VCaP (cell line): ENCODE measurements around the gene BRAF.

ENCODE experiments used
- H3K27ac ChIP-seq: fragments of 450-650 bp; 2 replicates; pipeline ENCODE4 v1.5.1; 2017
- TF ChIP-seq, protein P1 (sequence below): fragments of 450-650 bp; conservative IDR thresholded peaks from 2 replicates; pipeline ENCODE4 v1.5.1; 2017; ENCODE audit warnings: mild to moderate bottlenecking, moderate library complexity

Gene BRAF

DNA sequence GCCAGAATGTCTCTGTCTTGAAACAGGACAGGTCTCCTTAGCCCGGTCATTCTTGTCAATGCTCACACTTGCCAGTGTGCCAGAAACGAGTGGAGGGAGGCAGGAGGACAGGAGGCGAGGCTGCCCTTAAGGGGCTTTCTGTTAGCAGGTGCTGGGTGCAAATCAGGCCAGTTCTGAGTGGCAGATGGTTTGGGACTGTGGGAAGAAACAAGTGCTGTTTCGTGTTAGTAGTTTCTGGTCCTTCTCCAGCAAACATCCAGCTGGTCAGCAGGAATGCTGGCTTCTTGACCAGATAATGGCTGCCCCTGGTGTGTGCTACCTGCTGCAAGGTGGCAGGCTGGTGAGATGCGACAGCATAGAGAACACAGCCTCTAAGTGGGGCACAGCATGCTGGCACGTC, 236.4 kb downstream of the BRAF start:
- TF ChIP-seq, protein P1, sequence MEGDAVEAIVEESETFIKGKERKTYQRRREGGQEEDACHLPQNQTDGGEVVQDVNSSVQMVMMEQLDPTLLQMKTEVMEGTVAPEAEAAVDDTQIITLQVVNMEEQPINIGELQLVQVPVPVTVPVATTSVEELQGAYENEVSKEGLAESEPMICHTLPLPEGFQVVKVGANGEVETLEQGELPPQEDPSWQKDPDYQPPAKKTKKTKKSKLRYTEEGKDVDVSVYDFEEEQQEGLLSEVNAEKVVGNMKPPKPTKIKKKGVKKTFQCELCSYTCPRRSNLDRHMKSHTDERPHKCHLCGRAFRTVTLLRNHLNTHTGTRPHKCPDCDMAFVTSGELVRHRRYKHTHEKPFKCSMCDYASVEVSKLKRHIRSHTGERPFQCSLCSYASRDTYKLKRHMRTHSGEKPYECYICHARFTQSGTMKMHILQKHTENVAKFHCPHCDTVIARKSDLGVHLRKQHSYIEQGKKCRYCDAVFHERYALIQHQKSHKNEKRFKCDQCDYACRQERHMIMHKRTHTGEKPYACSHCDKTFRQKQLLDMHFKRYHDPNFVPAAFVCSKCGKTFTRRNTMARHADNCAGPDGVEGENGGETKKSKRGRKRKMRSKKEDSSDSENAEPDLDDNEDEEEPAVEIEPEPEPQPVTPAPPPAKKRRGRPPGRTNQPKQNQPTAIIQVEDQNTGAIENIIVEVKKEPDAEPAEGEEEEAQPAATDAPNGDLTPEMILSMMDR, result no peak
- H3K27ac ChIP-seq, result no peak overlapping the region

DNA sequence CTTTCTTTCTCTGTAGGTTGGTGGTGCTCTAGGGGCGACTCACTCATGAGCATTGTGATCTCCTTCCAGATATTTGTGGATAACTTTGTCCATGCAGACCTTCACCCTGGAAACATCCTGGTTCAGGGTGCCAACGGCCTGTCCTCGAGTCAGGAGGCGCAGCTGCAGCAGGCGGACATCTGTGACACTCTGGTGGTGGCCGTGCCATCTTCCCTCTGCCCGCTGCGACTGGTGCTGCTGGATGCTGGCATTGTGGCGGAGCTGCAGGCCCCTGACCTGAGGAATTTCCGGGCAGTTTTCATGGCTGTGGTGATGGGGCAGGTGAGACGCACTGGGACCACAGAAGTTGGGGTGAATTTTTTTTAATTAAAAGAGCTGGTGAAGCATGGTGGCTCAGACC, 237.8 kb downstream of the BRAF start:
- TF ChIP-seq, protein P1, result no peak
- no peak overlapping the region for H3K27ac ChIP-seq

DNA sequence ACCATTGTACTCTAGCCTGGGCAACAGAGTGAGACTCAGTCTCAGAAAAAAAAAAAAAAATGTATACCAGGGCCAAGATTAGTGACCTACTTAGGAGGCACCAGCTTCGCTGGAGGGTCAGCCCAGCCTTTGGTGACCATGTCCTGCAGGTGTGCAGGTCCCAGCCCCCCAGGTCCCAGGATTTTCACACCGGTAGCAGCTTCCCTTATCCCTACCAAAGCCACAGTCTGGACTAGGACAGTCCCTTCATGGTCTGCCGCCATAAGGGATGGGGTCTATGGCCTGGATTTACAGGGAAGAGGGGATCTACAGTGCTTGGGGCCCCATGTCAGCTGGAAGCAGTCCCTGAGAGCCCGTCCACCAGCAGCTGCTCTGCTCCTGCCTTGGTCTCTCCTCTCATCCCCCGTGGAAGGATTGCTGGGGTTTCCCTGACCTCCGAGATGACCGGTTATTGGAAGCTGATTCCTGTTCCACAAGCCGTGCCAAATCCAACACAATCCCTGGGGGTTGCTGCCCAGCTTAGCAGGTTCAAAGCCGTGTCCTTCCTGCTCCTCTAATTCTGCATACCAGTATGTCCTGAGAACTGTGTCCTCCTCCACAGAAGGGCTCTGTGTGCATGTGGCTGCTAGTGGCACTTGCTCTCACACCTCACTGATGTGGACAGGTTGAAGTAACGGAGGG, 239.2 kb downstream of the BRAF start:
- TF ChIP-seq, protein P1, result no peak
- H3K27ac ChIP-seq, result no peak overlapping the region

DNA sequence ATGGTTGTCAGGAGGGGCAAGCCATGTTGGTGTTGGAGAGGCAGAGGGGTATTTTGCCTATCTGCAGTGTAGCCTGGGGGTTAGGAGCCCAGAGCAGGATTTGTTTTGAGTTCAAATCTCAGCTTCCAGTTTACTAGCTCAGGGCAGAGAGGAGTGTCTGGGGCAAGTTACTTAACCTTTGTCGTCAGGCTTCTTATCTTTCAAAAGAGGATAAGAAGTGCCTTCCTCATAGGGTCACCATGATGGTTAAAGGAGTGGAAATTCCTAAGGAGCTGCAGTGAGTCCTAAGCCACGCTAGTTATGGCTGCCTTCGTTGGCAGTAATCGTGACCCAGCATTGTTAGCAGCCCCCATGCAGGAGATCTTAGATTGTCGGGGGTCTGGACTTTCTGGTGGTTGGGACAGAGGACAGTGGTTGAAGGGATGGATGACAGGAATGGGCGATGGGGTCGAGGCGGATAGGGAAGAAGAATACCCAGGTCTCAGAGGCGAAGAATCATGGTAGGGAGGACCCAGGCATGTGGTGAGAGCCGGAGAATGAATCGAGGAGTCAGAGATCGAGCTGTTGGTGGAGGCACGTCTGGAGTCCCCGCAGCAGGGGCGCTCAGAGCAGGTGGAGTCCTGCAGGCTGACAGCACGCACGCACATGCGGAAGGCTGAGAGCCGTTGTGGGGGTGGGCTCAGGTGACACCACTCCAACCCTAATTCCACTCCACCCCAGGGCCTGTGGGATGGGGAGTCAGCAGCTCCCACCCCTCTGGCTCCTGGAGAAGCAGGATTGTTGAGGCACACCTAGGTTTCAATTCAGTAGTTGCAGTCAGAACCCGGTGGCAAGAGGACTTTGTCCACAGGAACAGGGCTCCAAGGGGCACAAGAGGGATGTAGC, 240.4 kb downstream of the BRAF start:
- TF ChIP-seq, protein P1, result no peak

DNA sequence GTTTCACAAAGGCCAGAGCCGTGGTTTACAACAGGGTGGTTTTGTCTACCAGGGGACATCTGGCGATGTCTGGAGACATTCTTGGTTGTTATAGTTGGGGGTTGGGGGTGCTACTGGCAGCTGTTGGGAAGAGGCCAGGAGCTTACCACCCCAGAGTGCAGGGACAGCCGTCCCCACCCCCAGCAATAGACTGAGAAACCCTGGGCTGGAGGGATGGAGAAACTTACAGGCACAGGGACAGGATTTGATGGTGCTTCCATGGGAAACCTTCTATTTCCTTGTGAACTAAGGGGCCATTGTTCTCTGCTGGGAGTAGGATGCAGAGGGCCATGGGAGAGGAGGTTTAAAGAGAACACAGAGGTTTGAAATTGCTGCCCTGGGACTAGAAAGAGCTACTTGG, 241.1 kb downstream of the BRAF start:
- TF ChIP-seq, protein P1, result no peak
- H3K27ac ChIP-seq, result no peak overlapping the region

More for the DNA sequence above, 240.4 kb downstream of the BRAF start:
- H3K27ac ChIP-seq, result no peak overlapping the region

DNA sequence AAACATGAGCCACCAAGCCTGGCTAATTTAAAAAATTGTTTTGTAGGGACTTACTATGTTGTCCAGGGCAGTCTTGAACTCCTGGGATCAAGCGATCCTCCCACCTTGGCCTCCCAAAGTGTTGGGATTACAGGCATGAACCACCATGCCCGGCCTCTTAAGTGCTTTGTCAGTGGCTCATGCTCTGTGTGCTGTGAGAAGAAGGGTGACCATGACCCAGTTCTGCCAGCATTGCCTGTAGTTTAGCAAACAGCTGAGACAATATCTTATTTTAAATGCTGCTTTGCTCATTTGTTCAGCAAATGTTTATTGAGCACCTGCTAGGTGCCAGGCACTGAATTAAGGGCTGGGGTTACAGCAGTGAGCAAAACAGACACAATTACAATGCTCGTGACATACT, 243.0 kb downstream of the BRAF start:
- no peak overlapping the region for H3K27ac ChIP-seq
- TF ChIP-seq, protein P1, result no peak

DNA sequence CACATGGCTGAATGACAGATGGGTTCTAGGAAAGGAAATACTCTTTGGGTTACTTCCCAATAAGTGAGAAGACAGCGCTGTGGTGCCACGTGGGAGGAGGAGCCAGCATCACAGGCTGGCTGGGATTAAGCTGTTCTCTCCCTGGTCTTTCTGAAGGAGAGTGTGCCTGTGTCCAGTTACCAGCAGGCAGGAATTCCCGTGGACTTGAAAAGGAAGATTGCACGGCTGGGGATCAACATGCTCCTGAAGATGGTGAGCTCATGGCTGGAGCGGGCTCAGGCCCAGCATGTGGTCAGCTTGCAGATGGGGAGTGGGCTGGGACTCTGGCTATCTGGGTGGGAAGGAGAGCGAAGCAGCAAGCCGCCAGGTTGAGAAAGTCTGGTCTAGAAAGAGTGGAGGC, 243.8 kb downstream of the BRAF start:
- no peak overlapping the region for H3K27ac ChIP-seq
- TF ChIP-seq, protein P1, result no peak
